Spleen (tissue), 11 donors: Measurements from ENCODE around the gene MARCHF11. TPM values are rescaled to one million over a fixed set of nuclear protein-coding genes. Genes with fewer than 3 reads are reported as not detected.
A peak's percentile ranks its signal among the peaks of the same experiment; 100 is the strongest.

ENCODE experiments used
- DNase-seq: peaks from one replicate; pipeline ENCODE4 v3.0.0-alpha.2; 2020
- H3K27ac ChIP-seq, 8 donors: fragments of 200-600 bp; sonication (generic) in 7 of 8; 1 replicate in 4 of 8; 2 replicates in 4 of 8; pipeline versions ENCODE4 v1.5.0 to v1.8.0; 2016 to 2021; ENCODE audit warnings: inconsistent platforms in 4 of 8, mild to moderate bottlenecking in 4 of 8, moderate library complexity in 1 of 8
- H3K27me3 ChIP-seq, 7 donors: fragments of 200-600 bp; sonication (generic) in 6 of 7; replicated peaks in 1 of 7; 1 replicate in 4 of 7; 2 replicates in 3 of 7; pipeline versions ENCODE4 v1.5.0 to v1.8.0; 2016 to 2021; ENCODE audit warnings: inconsistent platforms in 3 of 7, mild to moderate bottlenecking in 1 of 7
- H3K36me3 ChIP-seq, 6 donors: fragments of 200-600 bp; sonication (generic) in 5 of 6; 1 replicate in 4 of 6; 2 replicates in 2 of 6; pipeline versions ENCODE4 v1.5.0 to v1.8.0; 2016 to 2021; ENCODE audit warnings: inconsistent platforms in 2 of 6
- H3K4me1 ChIP-seq, 6 donors: fragments of 200-600 bp; sonication (generic) in 5 of 6; 1 replicate in 3 of 6; 2 replicates in 3 of 6; pipeline versions ENCODE4 v1.5.0 to v1.8.0; 2016 to 2021; ENCODE audit warnings: inconsistent platforms in 3 of 6
- H3K4me3 ChIP-seq, 8 donors: fragments of 200-600 bp; sonication (generic) in 7 of 8; 1 replicate in 4 of 8; 2 replicates in 4 of 8; pipeline versions ENCODE4 v1.5.0 to v1.8.0; 2016 to 2021; ENCODE audit warnings: inconsistent platforms in 4 of 8, mild to moderate bottlenecking in 4 of 8, moderate library complexity in 2 of 8
- H3K9me3 ChIP-seq, 8 donors: fragments of 200-600 bp; sonication (generic) in 7 of 8; 1 replicate in 4 of 8; 2 replicates in 4 of 8; pipeline versions ENCODE4 v1.5.0 to v1.8.0; 2016 to 2021; ENCODE audit warnings: inconsistent platforms in 4 of 8
- CTCF ChIP-seq, 11 experiments: fragments of 200-600 bp in 7 of 11; fragments of 450-650 bp in 4 of 11; sonication (generic) in 4 of 11; IDR thresholded peaks in 8 of 11; conservative IDR thresholded peaks in 3 of 11; 1 replicate in 7 of 11; 2 replicates in 4 of 11; pipeline versions ENCODE4 v1.4.0 to v1.8.0; 2016 to 2021; ENCODE audit warnings: antibody characterized with exemption in 11 of 11, inconsistent platforms in 4 of 11, mild to moderate bottlenecking in 1 of 11
- POLR2A ChIP-seq, 3 donors: fragments of 450-650 bp; IDR thresholded peaks; one replicate each; pipeline ENCODE4 v1.5.1; 2017; ENCODE audit warnings: antibody characterized with exemption in 3 of 3, mild to moderate bottlenecking in 1 of 3
- POLR2AphosphoS5 ChIP-seq, 3 donors: sonication (generic); formaldehyde crosslinking; IDR thresholded peaks; one replicate each; pipeline ENCODE4 v1.5.1; 2017; ENCODE audit warnings: antibody characterized with exemption in 3 of 3
- WGBS, 5 donors: extraction: QIAGEN DNeasy Blood & Tissue Kit in 3 of 5; methylation state at CpG; one replicate each; pipeline versions ENCODE4 v1.1.5 to v1.1.7; 2013 to 2018; 5-methylcytosine and 5-hydroxymethylcytosine counted together
- intact Hi-C: fragments of 100-400 bp; cut with DNase I; formaldehyde crosslinking; loops from one replicate; pipeline ENCODE4 v1.15.0; 2023; ENCODE audit warnings: low total_unique reads
- polyA plus RNA-seq, 3 donors: library from polyadenylated mRNA; stranded (reverse); fragments of 200-250 nt; gene quantifications; one replicate each; pipeline ENCODE4 v1.2.1, GENCODE V29; 2013
- total RNA-seq, 7 donors: library from RNA; depleted of rRNA in 3 of 7; stranded (reverse); fragments of >200 nt in 3 of 7; fragmentation: NEBNext Ultra II Directional in 4 of 7; extraction: Animal tissue kit (Norgen Biotek cat#: 25700) in 4 of 7; gene quantifications; one replicate each; pipeline versions ENCODE4 v1.1.0 to v1.2.1, GENCODE V29; 2016 to 2021
- donor health status: healthy with polysubstance abuse.
- donor health status: DM: no; HTN: no; CAD: no; lungs with moderate emphysema.
- donor health status: DM: no; HTN: no; CAD: no.
- donor health status: Bipolar disorder and iron deficiency.
- donor health status: healthy.
- donor health status: DM: no; HTN: no; CAD: no.
- donor health status: DM: yes; HTN: yes; CAD: no.

Gene MARCHF11
- total and polyA plus RNA-seq, 10 donors = not detected

- WGBS, 5 donors = 4 to 17% (median 6%) methylated on average over 37 to 63 of the region's 63 CpGs
- no peak for DNase-seq
- intact Hi-C loops = no loop called here
- Histone ChIP-seq H3K27me3 (peaks cover 0 to 69% (median 31%) of the 10 kb centered on the region in 7 donors), H3K4me3 (peak overlapping the region in 1 of 8 donors; percentile 40), H3K27ac (no peak overlapping the region), H3K4me1 (peaks cover 0 to 6% (median 0%) of the 10 kb centered on the region in 6 donors), H3K9me3 (peaks cover 0 to 13% (median 0%) of the 10 kb centered on the region in 8 donors), H3K36me3 (no peaks in the 10 kb centered on the region)
- TF ChIP-seq POLR2A (IDR thresholded peaks at IDR 0.05) (no peak), POLR2AphosphoS5 (IDR thresholded peaks at IDR 0.05) (no peak), CTCF (IDR thresholded peaks at IDR 0.05 in 8 of 11, conservative IDR thresholded peaks at IDR 0.05 in 3 of 11) (no peak)
These were observed 571 bp upstream of the MARCHF11 start for GRCh38 chr5:16179936-16180788.

GRCh38 chr5:16178745-16179372, 732 bp downstream of the MARCHF11 start:
- no peak overlapping the region for H3K27ac ChIP-seq
- H3K4me3 ChIP-seq = peak overlapping the region in 1 of 8 donors; percentile 40
- H3K9me3 ChIP-seq = peaks cover 0 to 13% (median 0%) of the 10 kb centered on the region in 8 donors
- WGBS, 5 donors = 5 to 13% (median 7%) methylated on average over 14 to 57 of the region's 57 CpGs
- no peaks in the 10 kb centered on the region for H3K36me3 ChIP-seq
- TF ChIP-seq POLR2A (IDR thresholded peaks at IDR 0.05) = no peak
- TF ChIP-seq CTCF (IDR thresholded peaks at IDR 0.05 in 8 of 11, conservative IDR thresholded peaks at IDR 0.05 in 3 of 11) = no peak
- TF ChIP-seq POLR2AphosphoS5 (IDR thresholded peaks at IDR 0.05) = no peak
- H3K4me1 ChIP-seq = peaks cover 0 to 6% (median 0%) of the 10 kb centered on the region in 6 donors
- peak; percentile 71 for DNase-seq
- intact Hi-C loops = no loop called here
- H3K27me3 ChIP-seq = peaks cover 0 to 73% (median 31%) of the 10 kb centered on the region in 7 donors

GRCh38 chr5:16169550-16169949, 10.0 kb downstream of the MARCHF11 start:
- Histone ChIP-seq H3K27me3 (peaks cover 0 to 4% (median 0%) of the 10 kb centered on the region in 7 donors), H3K27ac (no peak overlapping the region), H3K9me3 (no peaks in the 10 kb centered on the region), H3K36me3 (no peaks in the 10 kb centered on the region), H3K4me3 (no peak overlapping the region), H3K4me1 (no peaks in the 10 kb centered on the region)
- DNase-seq = no peak
- TF ChIP-seq POLR2AphosphoS5 (IDR thresholded peaks at IDR 0.05) (no peak), CTCF (IDR thresholded peaks at IDR 0.05 in 8 of 11, conservative IDR thresholded peaks at IDR 0.05 in 3 of 11) (no peak), POLR2A (IDR thresholded peaks at IDR 0.05) (no peak)
- intact Hi-C loops = loop anchor here (10.0 kb wide), 1 partner anchor 285 kb away; no protein-coding TSS in a partner anchor
- 4 to 18% (median 16%) methylated on average over 2 of the region's 2 CpGs for WGBS, 5 donors

- Histone ChIP-seq H3K4me3 (no peak overlapping the region), H3K27me3 (no peaks in the 10 kb centered on the region), H3K27ac (no peak overlapping the region), H3K36me3 (no peaks in the 10 kb centered on the region), H3K9me3 (no peaks in the 10 kb centered on the region), H3K4me1 (no peaks in the 10 kb centered on the region)
- intact Hi-C loops = loop anchor here (10.0 kb wide), 1 partner anchor 294 kb away; no protein-coding TSS in a partner anchor
- 1 to 3% (median 1%) methylated on average over 5 of the region's 5 CpGs for WGBS, 5 donors
- no peak for DNase-seq
- TF ChIP-seq POLR2AphosphoS5 (IDR thresholded peaks at IDR 0.05) = no peak
- peak in 7 of 11 experiments; percentile 11 to 53 (median 36) for TF ChIP-seq CTCF (IDR thresholded peaks at IDR 0.05 in 8 of 11, conservative IDR thresholded peaks at IDR 0.05 in 3 of 11)
- TF ChIP-seq POLR2A (IDR thresholded peaks at IDR 0.05) = no peak
These were observed 18.9 kb downstream of the MARCHF11 start for GRCh38 chr5:16160706-16161105.
